Measurements from ENCODE around the gene SCN9A. TPM values are rescaled to one million over a fixed set of nuclear protein-coding genes. Genes with fewer than 3 reads are reported as not detected.

SCN9A gene
- total and polyA plus RNA-seq, 2 experiments from 2014 or later, result 1.4 TPM

DNA sequence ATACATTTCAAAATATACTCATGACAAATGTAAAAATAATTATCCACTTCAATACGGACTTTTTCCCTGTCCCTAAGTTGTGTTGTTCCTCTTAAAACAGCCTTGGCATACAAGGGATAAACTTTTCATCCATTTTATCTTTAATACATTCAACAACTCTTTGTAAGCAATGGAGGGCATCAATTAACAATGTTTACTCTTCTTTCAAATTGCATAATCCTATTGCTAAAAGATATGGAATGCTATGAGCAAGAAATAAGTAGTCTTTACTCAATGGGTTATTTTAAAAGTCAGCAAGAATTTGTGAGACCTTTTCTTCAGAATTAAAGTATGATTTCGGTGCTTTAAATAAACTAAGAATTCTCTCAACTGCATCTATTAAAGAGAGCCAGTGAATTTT is 41.9 kb downstream of the SCN9A start:
- Histone ChIP-seq H3K27ac (no peak overlapping the region), H3K27me3 (no peaks in the 10 kb centered on the region), H3K4me3 (no peak overlapping the region), H3K4me1 (ENCODE audit: low read depth) (no peaks in the 10 kb centered on the region), H3K9me3 (ENCODE audit: low read depth) (no peaks in the 10 kb centered on the region), H3K36me3 (no peaks in the 10 kb centered on the region)
- TF ChIP-seq, protein P1, sequence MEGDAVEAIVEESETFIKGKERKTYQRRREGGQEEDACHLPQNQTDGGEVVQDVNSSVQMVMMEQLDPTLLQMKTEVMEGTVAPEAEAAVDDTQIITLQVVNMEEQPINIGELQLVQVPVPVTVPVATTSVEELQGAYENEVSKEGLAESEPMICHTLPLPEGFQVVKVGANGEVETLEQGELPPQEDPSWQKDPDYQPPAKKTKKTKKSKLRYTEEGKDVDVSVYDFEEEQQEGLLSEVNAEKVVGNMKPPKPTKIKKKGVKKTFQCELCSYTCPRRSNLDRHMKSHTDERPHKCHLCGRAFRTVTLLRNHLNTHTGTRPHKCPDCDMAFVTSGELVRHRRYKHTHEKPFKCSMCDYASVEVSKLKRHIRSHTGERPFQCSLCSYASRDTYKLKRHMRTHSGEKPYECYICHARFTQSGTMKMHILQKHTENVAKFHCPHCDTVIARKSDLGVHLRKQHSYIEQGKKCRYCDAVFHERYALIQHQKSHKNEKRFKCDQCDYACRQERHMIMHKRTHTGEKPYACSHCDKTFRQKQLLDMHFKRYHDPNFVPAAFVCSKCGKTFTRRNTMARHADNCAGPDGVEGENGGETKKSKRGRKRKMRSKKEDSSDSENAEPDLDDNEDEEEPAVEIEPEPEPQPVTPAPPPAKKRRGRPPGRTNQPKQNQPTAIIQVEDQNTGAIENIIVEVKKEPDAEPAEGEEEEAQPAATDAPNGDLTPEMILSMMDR (IDR thresholded peaks at IDR 0.05; ENCODE audit: low read depth, low read length), result no peak
- DNase-seq (ENCODE audit: low read depth in 1 of 2, low spot score in 1 of 2), result no peak

DNA sequence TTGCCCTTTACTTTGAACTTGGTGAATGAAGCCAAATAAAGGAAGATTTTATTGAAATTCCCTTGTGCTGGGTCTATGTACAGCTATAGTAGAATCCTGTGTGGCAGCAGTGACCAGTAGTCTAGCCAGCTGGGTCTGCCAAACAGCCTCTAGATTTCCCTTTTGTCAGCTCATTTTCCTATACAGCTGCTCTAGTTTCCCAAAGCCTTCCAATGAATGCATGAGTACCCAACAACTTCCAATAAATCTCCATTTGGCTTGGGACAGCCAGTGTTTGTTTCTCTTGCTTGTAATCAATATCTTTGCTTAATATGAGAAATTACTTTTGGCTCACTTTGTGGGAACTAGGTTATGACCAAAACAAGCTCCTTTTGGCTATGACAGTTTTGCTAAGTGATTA is 43.6 kb downstream of the SCN9A start:
- H3K9me3 ChIP-seq (ENCODE audit: low read depth), result no peaks in the 10 kb centered on the region
- H3K4me1 ChIP-seq (ENCODE audit: low read depth), result no peaks in the 10 kb centered on the region
- no peak overlapping the region for H3K27ac ChIP-seq
- DNase-seq (ENCODE audit: low read depth in 1 of 2, low spot score in 1 of 2), result no peak
- no peaks in the 10 kb centered on the region for H3K36me3 ChIP-seq
- no peak overlapping the region for H3K4me3 ChIP-seq
- TF ChIP-seq, protein P1 (IDR thresholded peaks at IDR 0.05; ENCODE audit: low read depth, low read length), result no peak
- H3K27me3 ChIP-seq, result no peaks in the 10 kb centered on the region

DNA sequence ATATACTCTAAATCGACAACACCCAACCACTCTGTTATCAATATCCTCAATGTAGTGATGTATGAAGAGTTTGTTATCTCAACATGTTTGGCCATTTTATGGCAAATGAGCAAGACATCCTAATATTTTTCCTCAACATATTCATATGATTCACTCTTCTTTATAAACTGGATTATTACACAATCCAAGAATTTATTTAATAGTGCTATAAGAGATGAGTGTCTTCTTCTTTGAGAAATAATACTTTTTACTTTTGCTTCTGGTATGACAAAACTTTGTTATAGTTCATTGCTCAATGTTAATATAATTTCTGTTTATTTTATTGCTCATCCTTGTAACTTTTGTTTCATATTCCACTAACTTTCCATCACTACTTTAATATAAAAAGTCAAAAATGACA is 44.3 kb downstream of the SCN9A start:
- DNase-seq (ENCODE audit: low read depth in 1 of 2, low spot score in 1 of 2), result no peak
- Histone ChIP-seq H3K27ac (no peak overlapping the region), H3K36me3 (no peaks in the 10 kb centered on the region), H3K4me1 (ENCODE audit: low read depth) (no peaks in the 10 kb centered on the region), H3K9me3 (ENCODE audit: low read depth) (no peaks in the 10 kb centered on the region), H3K4me3 (no peak overlapping the region), H3K27me3 (no peaks in the 10 kb centered on the region)
- TF ChIP-seq, protein P1 (IDR thresholded peaks at IDR 0.05; ENCODE audit: low read depth, low read length), result no peak

DNA sequence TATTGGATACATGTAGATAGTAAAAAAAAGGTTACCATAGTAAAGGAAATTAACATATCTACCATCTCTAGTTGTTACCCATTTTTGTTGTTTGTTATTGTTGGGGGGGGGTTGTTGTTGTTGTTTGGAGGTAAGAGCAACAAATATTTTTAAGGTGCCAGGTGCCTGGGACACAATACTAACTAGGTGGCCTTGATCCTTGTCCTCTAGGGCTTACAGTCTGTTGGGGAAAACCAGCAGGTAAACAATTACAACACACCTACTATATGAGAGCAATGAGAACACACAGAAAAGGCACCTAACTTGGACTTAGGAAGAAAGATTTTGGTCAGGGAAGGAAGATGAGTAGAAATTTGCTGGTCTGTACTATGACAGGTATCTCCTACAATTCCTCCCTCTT is 46.3 kb downstream of the SCN9A start:
- H3K27me3 ChIP-seq, result no peaks in the 10 kb centered on the region
- H3K36me3 ChIP-seq, result no peaks in the 10 kb centered on the region
- H3K9me3 ChIP-seq (ENCODE audit: low read depth), result no peaks in the 10 kb centered on the region
- TF ChIP-seq, protein P1 (IDR thresholded peaks at IDR 0.05; ENCODE audit: low read depth, low read length), result no peak
- H3K27ac ChIP-seq, result no peak overlapping the region
- H3K4me3 ChIP-seq, result no peak overlapping the region
- no peaks in the 10 kb centered on the region for H3K4me1 ChIP-seq (ENCODE audit: low read depth)
- no peak for DNase-seq (ENCODE audit: low read depth in 1 of 2, low spot score in 1 of 2)

DNA sequence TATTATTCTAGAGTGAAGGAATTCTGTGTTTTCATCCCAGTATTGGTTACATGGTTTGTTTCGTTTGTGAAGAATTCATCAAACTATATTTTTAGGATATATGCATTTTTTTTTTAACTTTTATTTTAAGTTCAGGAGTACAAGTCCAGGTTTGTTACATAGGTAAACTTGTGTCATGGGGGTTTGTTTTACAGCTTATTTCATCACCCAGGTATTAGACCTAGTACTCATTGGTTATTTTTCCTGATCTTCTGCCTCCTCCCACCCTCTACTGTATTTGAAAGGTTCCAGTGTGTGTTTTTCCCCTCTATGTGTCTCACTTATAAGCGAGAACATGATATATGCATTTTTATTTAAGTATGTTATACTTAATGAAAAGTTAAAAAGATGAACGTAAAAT is 47.6 kb downstream of the SCN9A start:
- Histone ChIP-seq H3K4me1 (ENCODE audit: low read depth) (no peaks in the 10 kb centered on the region), H3K27ac (no peak overlapping the region), H3K27me3 (no peaks in the 10 kb centered on the region), H3K9me3 (ENCODE audit: low read depth) (no peaks in the 10 kb centered on the region), H3K4me3 (no peak overlapping the region), H3K36me3 (no peaks in the 10 kb centered on the region)
- TF ChIP-seq, protein P1 (IDR thresholded peaks at IDR 0.05; ENCODE audit: low read depth, low read length), result no peak
- DNase-seq (ENCODE audit: low read depth in 1 of 2, low spot score in 1 of 2), result no peak

DNA sequence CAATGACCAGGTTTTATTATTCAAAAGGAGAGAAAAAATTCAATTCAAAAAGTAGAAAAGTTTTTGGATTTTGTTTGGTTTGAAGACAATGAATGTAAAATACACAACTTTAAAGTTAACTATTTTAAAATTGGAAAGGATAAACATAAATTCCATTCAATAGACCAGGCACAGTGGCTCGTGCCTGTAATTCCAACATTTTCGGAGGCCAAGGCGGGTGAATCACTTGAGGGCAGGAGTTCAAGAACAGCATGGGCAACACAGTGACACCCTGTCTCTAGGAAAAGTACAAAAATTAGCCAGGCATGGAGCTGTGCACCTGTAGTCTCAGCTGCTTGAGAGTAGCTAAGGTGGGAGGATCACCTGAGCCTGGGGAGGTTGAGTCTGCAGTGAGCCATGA is 54.7 kb downstream of the SCN9A start:
- H3K36me3 ChIP-seq, result no peaks in the 10 kb centered on the region
- TF ChIP-seq, protein P1 (IDR thresholded peaks at IDR 0.05; ENCODE audit: low read depth, low read length), result no peak
- no peaks in the 10 kb centered on the region for H3K9me3 ChIP-seq (ENCODE audit: low read depth)
- H3K27me3 ChIP-seq, result no peaks in the 10 kb centered on the region
- no peak for DNase-seq (ENCODE audit: low read depth in 1 of 2, low spot score in 1 of 2)
- H3K4me3 ChIP-seq, result no peak overlapping the region
- no peak overlapping the region for H3K27ac ChIP-seq
- no peaks in the 10 kb centered on the region for H3K4me1 ChIP-seq (ENCODE audit: low read depth)

All from cardiac muscle cell (in vitro differentiated cells and primary cell).